Heart left ventricle (tissue), 16 donors: ENCODE measurements around the gene FFAR3. TPM values are rescaled to one million over a fixed set of nuclear protein-coding genes. Genes with fewer than 3 reads are reported as not detected.
A peak's percentile ranks its signal among the peaks of the same experiment; 100 is the strongest.

Experiments used
- ATAC-seq, 4 donors: fragments of 200-7000 bp; cut with Tn5 transposase; one replicate each; pipeline ENCODE4 v1.9.1; 2020 to 2022; ENCODE audit warnings: moderate library complexity in 4 of 4, mild to moderate bottlenecking in 3 of 4, moderate number of reproducible peaks in 1 of 4
- DNase-seq, 5 donors: peaks; one replicate each; pipeline ENCODE4 v3.0.0-alpha.2; 2020
- H3K27ac ChIP-seq, 12 donors: fragments of 200-600 bp; sonication (generic) in 4 of 12; one replicate each; pipeline versions ENCODE4 v1.5.0 to v1.8.0; 2016 to 2022; ENCODE audit warnings: mild to moderate bottlenecking in 2 of 12
- H3K27me3 ChIP-seq, 9 donors: fragments of 200-600 bp; sonication (generic) in 2 of 9; one replicate each; pipeline versions ENCODE4 v1.5.1 to v1.8.0; 2016 to 2022; ENCODE audit warnings: mild to moderate bottlenecking in 3 of 9
- H3K36me3 ChIP-seq, 9 donors: fragments of 200-600 bp; sonication (generic) in 2 of 9; one replicate each; pipeline versions ENCODE4 v1.5.0 to v1.8.0; 2018 to 2022; ENCODE audit warnings: mild to moderate bottlenecking in 2 of 9
- H3K4me1 ChIP-seq, 12 donors: fragments of 200-600 bp; sonication (generic) in 4 of 12; one replicate each; pipeline versions ENCODE4 v1.5.0 to v1.8.0; 2016 to 2022; ENCODE audit warnings: mild to moderate bottlenecking in 3 of 12
- H3K4me3 ChIP-seq, 12 donors: fragments of 200-600 bp; sonication (generic) in 4 of 12; one replicate each; pipeline versions ENCODE4 v1.5.0 to v1.8.0; 2017 to 2022; ENCODE audit warnings: mild to moderate bottlenecking in 9 of 12, moderate library complexity in 4 of 12
- H3K9me3 ChIP-seq, 12 donors: fragments of 200-600 bp; sonication (generic) in 4 of 12; one replicate each; pipeline versions ENCODE4 v1.5.0 to v1.8.0; 2016 to 2022; ENCODE audit warnings: mild to moderate bottlenecking in 1 of 12
- CTCF ChIP-seq, 12 donors: fragments of 200-600 bp; sonication (generic) in 4 of 12; IDR thresholded peaks; one replicate each; pipeline versions ENCODE4 v1.5.0 to v1.8.0; 2018 to 2022; ENCODE audit warnings: antibody characterized with exemption in 12 of 12, mild to moderate bottlenecking in 5 of 12
- POLR2A ChIP-seq, 2 donors: fragments of 450-650 bp; IDR thresholded peaks; one replicate each; pipeline ENCODE4 v1.6.1; 2017; ENCODE audit warnings: antibody characterized with exemption in 2 of 2, mild to moderate bottlenecking in 2 of 2, moderate library complexity in 2 of 2
- WGBS, 4 donors: extraction: QIAGEN DNeasy Blood & Tissue Kit in 2 of 4; methylation state at CpG; one replicate each; pipeline versions ENCODE4 v1.1.5 to v1.1.7; 2013 to 2018; 5-methylcytosine and 5-hydroxymethylcytosine counted together
- intact Hi-C, 10 donors: fragments of 100-400 bp; cut with DNase I; formaldehyde crosslinking; loops; one replicate each; pipeline versions ENCODE4 v1.11.1 to v1.14.2; 2022
- polyA plus RNA-seq, 2 donors: library from polyadenylated mRNA; stranded (reverse); fragments of 200-250 nt; gene quantifications; one replicate each; pipeline ENCODE4 v1.2.3, GENCODE V29; 2013
- total RNA-seq, 9 donors: library from RNA; depleted of rRNA in 2 of 9; stranded (reverse); fragments of >200 nt in 2 of 9; fragmentation: NEBNext Ultra II Directional in 3 of 9; extraction: Animal tissue kit (Norgen Biotek cat#: 25700) in 3 of 9; gene quantifications; one replicate each; pipeline versions ENCODE4 v1.1.0 to v1.2.4, GENCODE V29; 2016 to 2023
- donor health status: ischemic (EF 13 %, LVEDD 7.1; RV severe dilation, severe dysfunction).
- donor health status: healthy with polysubstance abuse.
- donor health status: DM: no; HTN: yes; CAD: no.
- donor health status: DM: no; HTN: no; CAD: no.
- donor health status: ischemic (EF 25% LVEDD 6.9; RV normal size, moderate dysfunction).
- donor health status: ischemic (EF 25% LVEDD 5.7; RV mildly dilated, moderate dysfunction).
- donor health status: healthy.
- donor health status: DM: yes; HTN: yes; CAD: no.
- donor health status: ischemic (EF 35%, LVEDD 5.7; RV mildly dilated, moderate dysfunction).
- donor health status: nonischemic (EF 11% LVEDD 7.7; RV severe dilation, severe dysfunction).
- donor health status: DM: yes; HTN: yes; CAD: no.
- donor health status: PGD.
- donor health status: ischemic (EF 29% LVEDD 5.4; RV normal size, mild dysfunction).
- donor health status: nonischemic (EF 23%, LVEDD 6.1; RV moderate dilation, normal function).

Gene FFAR3
- total and polyA plus RNA-seq, 11 donors = 0.11 to 0.96 (median 0.15) TPM; not detected in 8

- Histone ChIP-seq H3K9me3 (no peaks in the 10 kb centered on the region), H3K36me3 (no peaks in the 10 kb centered on the region), H3K4me1 (peaks cover 0 to 29% (median 8%) of the 10 kb centered on the region in 12 donors), H3K4me3 (no peak overlapping the region), H3K27ac (no peak overlapping the region), H3K27me3 (peaks cover 0 to 3% (median 0%) of the 10 kb centered on the region in 9 donors)
- DNase-seq (peak in 1 of 5 donors; percentile 38), ATAC-seq (no peak)
- TF ChIP-seq POLR2A (IDR thresholded peaks at IDR 0.05) (no peak), CTCF (IDR thresholded peaks at IDR 0.05) (no peak)
- intact Hi-C loops = no loop called here
- 86 to 91% (median 90%) methylated on average over 10 of the region's 10 CpGs for WGBS, 4 donors
These were observed 43.3 kb upstream of the FFAR3 start for GRCh38 chr19:35314858-35315470.

GRCh38 chr19:35315883-35316282, 42.4 kb upstream of the FFAR3 start:
- 76 to 82% (median 79%) methylated on average over 9 of the region's 9 CpGs for WGBS, 4 donors
- TF ChIP-seq POLR2A (IDR thresholded peaks at IDR 0.05) (no peak), CTCF (IDR thresholded peaks at IDR 0.05) (no peak)
- H3K9me3 ChIP-seq = no peaks in the 10 kb centered on the region
- no peaks in the 10 kb centered on the region for H3K36me3 ChIP-seq
- peaks cover 0 to 3% (median 0%) of the 10 kb centered on the region in 9 donors for H3K27me3 ChIP-seq
- intact Hi-C loops = no loop called here
- no peak overlapping the region for H3K4me3 ChIP-seq
- DNase-seq (peak in 1 of 5 donors; percentile 20), ATAC-seq (no peak)
- no peak overlapping the region for H3K27ac ChIP-seq
- peaks cover 0 to 38% (median 8%) of the 10 kb centered on the region in 12 donors for H3K4me1 ChIP-seq

GRCh38 chr19:35316560-35316959, 41.7 kb upstream of the FFAR3 start:
- H3K27me3 ChIP-seq = peaks cover 0 to 3% (median 0%) of the 10 kb centered on the region in 9 donors
- intact Hi-C loops = no loop called here
- no peaks in the 10 kb centered on the region for H3K9me3 ChIP-seq
- no peaks in the 10 kb centered on the region for H3K36me3 ChIP-seq
- no peak overlapping the region for H3K4me3 ChIP-seq
- H3K27ac ChIP-seq = no peak overlapping the region
- TF ChIP-seq POLR2A (IDR thresholded peaks at IDR 0.05) (no peak), CTCF (IDR thresholded peaks at IDR 0.05) (no peak)
- 82 to 91% (median 89%) methylated on average over 9 of the region's 9 CpGs for WGBS, 4 donors
- DNase-seq = peak in 1 of 5 donors; percentile 27
- ATAC-seq = no peak
- peaks cover 0 to 39% (median 8%) of the 10 kb centered on the region in 12 donors for H3K4me1 ChIP-seq

GRCh38 chr19:35317464-35318043, 40.7 kb upstream of the FFAR3 start:
- 82 to 88% (median 88%) methylated on average over 7 of the region's 7 CpGs for WGBS, 4 donors
- peak overlapping the region in 1 of 12 donors; percentile 78 for H3K27ac ChIP-seq
- DNase-seq (no peak), ATAC-seq (no peak)
- peaks cover 0 to 6% (median 0%) of the 10 kb centered on the region in 12 donors for H3K9me3 ChIP-seq
- intact Hi-C loops = no loop called here
- peaks cover 0 to 3% (median 0%) of the 10 kb centered on the region in 9 donors for H3K27me3 ChIP-seq
- H3K4me1 ChIP-seq = peaks cover 0 to 39% (median 8%) of the 10 kb centered on the region in 12 donors
- no peaks in the 10 kb centered on the region for H3K36me3 ChIP-seq
- TF ChIP-seq CTCF (IDR thresholded peaks at IDR 0.05) (no peak), POLR2A (IDR thresholded peaks at IDR 0.05) (no peak)
- no peak overlapping the region for H3K4me3 ChIP-seq
